CD14-positive monocyte (primary cell): ENCODE data around the gene MGAT4C. TPM values are rescaled to one million over a fixed set of nuclear protein-coding genes. Genes with fewer than 3 reads are reported as not detected.

ENCODE experiments used
- DNase-seq, 3 donors: peaks; one replicate each; pipeline ENCODE4 v3.0.0-alpha.2; 2011 to 2022
- H2AFZ ChIP-seq: 2 replicates; pipeline ENCODE4 v1.6.0; 2012; ENCODE audit warnings: mild to moderate bottlenecking, low read depth, low read length, inconsistent platforms; ENCODE audit not compliant: insufficient read depth, poor library complexity, severe bottlenecking
- H3K27ac ChIP-seq, 2 donors: 1 replicate in 1 of 2; 2 replicates in 1 of 2; pipeline ENCODE4 v1.5.1; 2012 to 2013; ENCODE audit warnings: low read length in 2 of 2, control low read depth in 1 of 2, inconsistent platforms in 1 of 2, low read depth in 1 of 2, mild to moderate bottlenecking in 1 of 2
- H3K27me3 ChIP-seq, 2 donors: one replicate each; pipeline versions ENCODE4 v1.6.0 to v1.6.1; 2011 to 2013; ENCODE audit warnings: low read length in 2 of 2; ENCODE audit not compliant: control insufficient read depth in 2 of 2, insufficient read depth in 2 of 2
- H3K36me3 ChIP-seq, 2 donors: replicated peaks in 1 of 2; 1 replicate in 1 of 2; 2 replicates in 1 of 2; pipeline versions ENCODE4 v1.5.1 to v1.6.1; 2012 to 2013; ENCODE audit warnings: low read length in 2 of 2, control low read depth in 1 of 2, inconsistent platforms in 1 of 2, mild to moderate bottlenecking in 1 of 2; ENCODE audit not compliant: insufficient read depth in 2 of 2, control insufficient read depth in 1 of 2
- H3K4me1 ChIP-seq, 2 donors: 1 replicate in 1 of 2; 2 replicates in 1 of 2; pipeline versions ENCODE4 v1.5.1 to v1.6.1; 2012 to 2013; ENCODE audit warnings: low read length in 2 of 2, control low read depth in 1 of 2, inconsistent platforms in 1 of 2, mild to moderate bottlenecking in 1 of 2, moderate library complexity in 1 of 2; ENCODE audit not compliant: insufficient read depth in 2 of 2, control insufficient read depth in 1 of 2
- H3K4me2 ChIP-seq: replicated peaks from 2 replicates; pipeline ENCODE3; 2012; ENCODE audit warnings: low read length, moderate library complexity, mild to moderate bottlenecking; ENCODE audit not compliant: poor library complexity, severe bottlenecking; ENCODE audit errors: extremely low read depth
- H3K4me3 ChIP-seq, 3 experiments: fragments of 200-600 bp in 1 of 3; sonication (generic) in 1 of 3; replicated peaks in 1 of 3; 1 replicate in 2 of 3; 2 replicates in 1 of 3; pipeline ENCODE4 v1.5.1; 2011 to 2013; ENCODE audit warnings: low read length in 3 of 3, mild to moderate bottlenecking in 3 of 3, control low read depth in 2 of 3, low read depth in 2 of 3, inconsistent platforms in 1 of 3, moderate library complexity in 1 of 3
- H3K79me2 ChIP-seq: 2 replicates; pipeline ENCODE4 v1.6.0; 2012; ENCODE audit warnings: mild to moderate bottlenecking, control low read depth, inconsistent platforms, low read length, moderate library complexity; ENCODE audit not compliant: insufficient read depth
- H3K9ac ChIP-seq: 2 replicates; pipeline ENCODE4 v1.6.0; 2017; ENCODE audit warnings: low read length, mild to moderate bottlenecking; ENCODE audit not compliant: insufficient read depth, poor library complexity, severe bottlenecking
- H3K9me3 ChIP-seq, 2 donors: replicated peaks in 1 of 2; 1 replicate in 1 of 2; 2 replicates in 1 of 2; pipeline versions ENCODE4 v1.5.1 to v1.6.1; 2012 to 2013; ENCODE audit warnings: low read length in 2 of 2, control low read depth in 1 of 2; ENCODE audit not compliant: control insufficient read depth in 1 of 2, insufficient read depth in 1 of 2
- H4K20me1 ChIP-seq: 2 replicates; pipeline ENCODE4 v1.6.0; 2012; ENCODE audit warnings: mild to moderate bottlenecking, low read length, control low read depth, moderate library complexity; ENCODE audit not compliant: insufficient read depth
- H3K27ac Mint-ChIP-seq, 7 donors: one replicate each; pipeline ENCODE4 v1.8.0; 2020; ENCODE audit warnings: mild to moderate bottlenecking in 7 of 7, mixed read lengths in 7 of 7, moderate library complexity in 6 of 7, inconsistent platforms in 2 of 7
- H3K27me3 Mint-ChIP-seq, 3 donors: one replicate each; pipeline ENCODE4 v1.8.0; 2021 to 2022; ENCODE audit warnings: low read depth in 3 of 3, mild to moderate bottlenecking in 3 of 3, mixed read lengths in 3 of 3, moderate library complexity in 3 of 3, inconsistent platforms in 1 of 3
- H3K36me3 Mint-ChIP-seq, 2 donors: one replicate each; pipeline ENCODE4 v1.8.0; 2020; ENCODE audit warnings: mixed read lengths in 2 of 2, inconsistent platforms in 1 of 2, mild to moderate bottlenecking in 1 of 2
- H3K4me1 Mint-ChIP-seq: one replicate; pipeline ENCODE4 v1.8.0; 2020; ENCODE audit warnings: mild to moderate bottlenecking, mixed read lengths
- H3K4me3 Mint-ChIP-seq, 2 donors: one replicate each; pipeline ENCODE4 v1.8.0; 2020; ENCODE audit warnings: mild to moderate bottlenecking in 2 of 2, mixed read lengths in 2 of 2, moderate library complexity in 1 of 2
- H3K9me3 Mint-ChIP-seq, 7 donors: one replicate each; pipeline ENCODE4 v1.8.0; 2020 to 2022; ENCODE audit warnings: mixed read lengths in 7 of 7, mild to moderate bottlenecking in 6 of 7, moderate library complexity in 6 of 7, inconsistent platforms in 2 of 7
- CTCF ChIP-seq: fragments of 200-600 bp; IDR thresholded peaks from one replicate; pipeline ENCODE4 v1.8.0; 2022; ENCODE audit warnings: antibody characterized with exemption, mild to moderate bottlenecking
- WGBS: methylation state at CpG from one replicate; pipeline ENCODE4 v1.1.5; 2013; ENCODE audit warnings: missing lambda C conversion rate; ENCODE audit not compliant: insufficient coverage; 5-methylcytosine and 5-hydroxymethylcytosine counted together
- intact Hi-C, 2 donors: fragments of 100-400 bp; cut with micrococcal nuclease; formaldehyde crosslinking; loops; one replicate each; pipeline versions ENCODE4 v1.15.0 to v1.15.1; 2023
- polyA plus RNA-seq, 3 donors: library from polyadenylated mRNA; depleted of rRNA in 1 of 3; unstranded in 2 of 3; stranded (reverse) in 1 of 3; fragments of 300-500 nt in 2 of 3; fragments of >200 nt in 1 of 3; fragmentation: Illumina TruSeq in 2 of 3; gene quantifications; 1 replicate in 2 of 3; 2 replicates in 1 of 3; pipeline ENCODE4 v1.2.3, GENCODE V29; 2012 to 2021

MGAT4C gene
- polyA plus RNA-seq, 3 donors, result not detected

- no peaks in the 10 kb centered on the region for H4K20me1 ChIP-seq
- H3K9ac ChIP-seq, result no peak overlapping the region
- no peak overlapping the region for H3K4me2 ChIP-seq
- no peak overlapping the region for H3K27ac Mint-ChIP-seq
- H3K4me3 Mint-ChIP-seq, result no peak overlapping the region
- peaks cover 0 to 3% (median 0%) of the 10 kb centered on the region in 7 donors for H3K9me3 Mint-ChIP-seq
- H3K27ac ChIP-seq, result no peak overlapping the region
- peaks cover 0 to 4% (median 0%) of the 10 kb centered on the region in 3 donors for H3K27me3 Mint-ChIP-seq
- H3K79me2 ChIP-seq, result no peaks in the 10 kb centered on the region
- no peaks in the 10 kb centered on the region for H3K4me1 Mint-ChIP-seq
- no peak overlapping the region for H3K4me3 ChIP-seq
- no peak overlapping the region for H2AFZ ChIP-seq
- no peaks in the 10 kb centered on the region for H3K27me3 ChIP-seq
- no peaks in the 10 kb centered on the region for H3K9me3 ChIP-seq
- WGBS, result no CpG with 5 or more reads among the region's 3 CpGs
- no peaks in the 10 kb centered on the region for H3K4me1 ChIP-seq
- H3K36me3 Mint-ChIP-seq, result no peaks in the 10 kb centered on the region
- no peaks in the 10 kb centered on the region for H3K36me3 ChIP-seq
- no peak for TF ChIP-seq CTCF
- intact Hi-C loops, result no loop called here
- DNase-seq, result no peak
These were observed 108.1 kb downstream of the MGAT4C start for GRCh38 chr12:86148071-86148470.

- H3K27me3 Mint-ChIP-seq, result peaks cover 0 to 2% (median 0%) of the 10 kb centered on the region in 3 donors
- WGBS, result no CpG with 5 or more reads among the region's 2 CpGs
- no peaks in the 10 kb centered on the region for H3K36me3 ChIP-seq
These were observed 111.0 kb downstream of the MGAT4C start for GRCh38 chr12:86145156-86145555.

More at GRCh38 chr12:86145156-86145555, 111.0 kb downstream of the MGAT4C start:
- Histone ChIP-seq H2AFZ (no peak overlapping the region), H3K27me3 (no peaks in the 10 kb centered on the region), H4K20me1 (no peaks in the 10 kb centered on the region), H3K9me3 (no peaks in the 10 kb centered on the region), H3K4me3 (no peak overlapping the region), H3K9ac (no peak overlapping the region), H3K27ac (no peak overlapping the region), H3K4me2 (no peak overlapping the region), H3K4me1 (no peaks in the 10 kb centered on the region), H3K79me2 (no peaks in the 10 kb centered on the region)
- Mint-ChIP-seq H3K4me1 (no peaks in the 10 kb centered on the region), H3K4me3 (no peak overlapping the region), H3K36me3 (no peaks in the 10 kb centered on the region), H3K27ac (no peak overlapping the region), H3K9me3 (no peaks in the 10 kb centered on the region)
- intact Hi-C loops, result no loop called here
- no peak for TF ChIP-seq CTCF
- no peak for DNase-seq
